ENCODE results near the gene HDGF.

GRCh38 chr1:156773607-156774006 is 22.1 kb upstream of the HDGF start:
- TF ChIP-seq, protein P1, sequence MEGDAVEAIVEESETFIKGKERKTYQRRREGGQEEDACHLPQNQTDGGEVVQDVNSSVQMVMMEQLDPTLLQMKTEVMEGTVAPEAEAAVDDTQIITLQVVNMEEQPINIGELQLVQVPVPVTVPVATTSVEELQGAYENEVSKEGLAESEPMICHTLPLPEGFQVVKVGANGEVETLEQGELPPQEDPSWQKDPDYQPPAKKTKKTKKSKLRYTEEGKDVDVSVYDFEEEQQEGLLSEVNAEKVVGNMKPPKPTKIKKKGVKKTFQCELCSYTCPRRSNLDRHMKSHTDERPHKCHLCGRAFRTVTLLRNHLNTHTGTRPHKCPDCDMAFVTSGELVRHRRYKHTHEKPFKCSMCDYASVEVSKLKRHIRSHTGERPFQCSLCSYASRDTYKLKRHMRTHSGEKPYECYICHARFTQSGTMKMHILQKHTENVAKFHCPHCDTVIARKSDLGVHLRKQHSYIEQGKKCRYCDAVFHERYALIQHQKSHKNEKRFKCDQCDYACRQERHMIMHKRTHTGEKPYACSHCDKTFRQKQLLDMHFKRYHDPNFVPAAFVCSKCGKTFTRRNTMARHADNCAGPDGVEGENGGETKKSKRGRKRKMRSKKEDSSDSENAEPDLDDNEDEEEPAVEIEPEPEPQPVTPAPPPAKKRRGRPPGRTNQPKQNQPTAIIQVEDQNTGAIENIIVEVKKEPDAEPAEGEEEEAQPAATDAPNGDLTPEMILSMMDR (IDR thresholded peaks at IDR 0.05), result no peak
- no peak for TF ChIP-seq POLR2A (IDR thresholded peaks at IDR 0.05)
